Upper lobe of left lung (tissue), 6 donors: Measurements from ENCODE around the gene ZNF428. TPM values are rescaled to one million over a fixed set of nuclear protein-coding genes. Genes with fewer than 3 reads are reported as not detected.
"Not testable (repeated sequence)": the region's sequence is repeated elsewhere in the genome, so short reads cannot be mapped to it uniquely, and the experiment has no call there.

Experiments
- ATAC-seq, 2 donors: fragments of 200-7000 bp; cut with Tn5 transposase; one replicate each; pipeline ENCODE4 v1.9.1; 2022; ENCODE audit warnings: mild to moderate bottlenecking in 2 of 2, moderate library complexity in 2 of 2; ENCODE audit not compliant: low FRiP score in 2 of 2
- DNase-seq, 2 donors: peaks; one replicate each; pipeline ENCODE4 v3.0.0-alpha.2; 2019 to 2020
- H3K27ac ChIP-seq, 4 donors: fragments of 200-600 bp; sonication (generic); one replicate each; pipeline ENCODE4 v1.5.1; 2016 to 2019
- H3K27me3 ChIP-seq, 4 donors: fragments of 200-600 bp; sonication (generic); one replicate each; pipeline ENCODE4 v1.5.1; 2017 to 2019
- H3K36me3 ChIP-seq, 4 donors: fragments of 200-600 bp; sonication (generic); one replicate each; pipeline ENCODE4 v1.5.1; 2016 to 2019
- H3K4me1 ChIP-seq, 4 donors: fragments of 200-600 bp; sonication (generic); one replicate each; pipeline ENCODE4 v1.5.1; 2018 to 2019
- H3K4me3 ChIP-seq, 4 donors: fragments of 200-600 bp; sonication (generic); one replicate each; pipeline ENCODE4 v1.5.1; 2017 to 2019; ENCODE audit warnings: mild to moderate bottlenecking in 2 of 4, moderate library complexity in 1 of 4
- H3K9me3 ChIP-seq, 4 donors: fragments of 200-600 bp; sonication (generic); one replicate each; pipeline ENCODE4 v1.5.1; 2018 to 2019
- EP300 ChIP-seq, 4 donors: sonication (generic); formaldehyde crosslinking; IDR thresholded peaks; one replicate each; pipeline ENCODE4 v1.5.1; 2017; ENCODE audit warnings: antibody characterized with exemption in 4 of 4, control low read depth in 2 of 4
- POLR2A ChIP-seq, 4 donors: fragments of 450-650 bp; IDR thresholded peaks; one replicate each; pipeline ENCODE4 v1.5.1; 2016 to 2017; ENCODE audit warnings: antibody characterized with exemption in 4 of 4, mild to moderate bottlenecking in 2 of 4
- POLR2AphosphoS5 ChIP-seq, 2 donors: sonication (generic); formaldehyde crosslinking; IDR thresholded peaks; one replicate each; pipeline ENCODE4 v1.5.1; 2017; ENCODE audit warnings: antibody characterized with exemption in 2 of 2
- WGBS, 2 donors: methylation state at CpG; one replicate each; pipeline ENCODE4 v1.1.5; 2017 to 2018; 5-methylcytosine and 5-hydroxymethylcytosine counted together
- total RNA-seq, 6 donors: library from RNA; depleted of rRNA in 4 of 6; stranded (reverse); fragments of >200 nt in 4 of 6; gene quantifications; one replicate each; pipeline versions ENCODE4 v1.1.0 to v1.2.1, GENCODE V29; 2016 to 2021
- TF ChIP-seq, protein P1 (sequence below), 6 experiments: fragments of 450-650 bp in 4 of 6; fragments of 200-600 bp in 2 of 6; sonication (generic) in 2 of 6; IDR thresholded peaks; one replicate each; pipeline ENCODE4 v1.5.1; 2016 to 2019; ENCODE audit warnings: antibody characterized with exemption in 6 of 6
- donor health status: DM: no; HTN: no; CAD: no; lungs with moderate emphysema.
- donor health status: DM: no; HTN: yes; CAD: no; lungs with severe emphysema.

The ZNF428 gene
- total RNA-seq, 6 donors from 2014 or later: 10.5 to 37.0 (median 31.4) TPM

DNA sequence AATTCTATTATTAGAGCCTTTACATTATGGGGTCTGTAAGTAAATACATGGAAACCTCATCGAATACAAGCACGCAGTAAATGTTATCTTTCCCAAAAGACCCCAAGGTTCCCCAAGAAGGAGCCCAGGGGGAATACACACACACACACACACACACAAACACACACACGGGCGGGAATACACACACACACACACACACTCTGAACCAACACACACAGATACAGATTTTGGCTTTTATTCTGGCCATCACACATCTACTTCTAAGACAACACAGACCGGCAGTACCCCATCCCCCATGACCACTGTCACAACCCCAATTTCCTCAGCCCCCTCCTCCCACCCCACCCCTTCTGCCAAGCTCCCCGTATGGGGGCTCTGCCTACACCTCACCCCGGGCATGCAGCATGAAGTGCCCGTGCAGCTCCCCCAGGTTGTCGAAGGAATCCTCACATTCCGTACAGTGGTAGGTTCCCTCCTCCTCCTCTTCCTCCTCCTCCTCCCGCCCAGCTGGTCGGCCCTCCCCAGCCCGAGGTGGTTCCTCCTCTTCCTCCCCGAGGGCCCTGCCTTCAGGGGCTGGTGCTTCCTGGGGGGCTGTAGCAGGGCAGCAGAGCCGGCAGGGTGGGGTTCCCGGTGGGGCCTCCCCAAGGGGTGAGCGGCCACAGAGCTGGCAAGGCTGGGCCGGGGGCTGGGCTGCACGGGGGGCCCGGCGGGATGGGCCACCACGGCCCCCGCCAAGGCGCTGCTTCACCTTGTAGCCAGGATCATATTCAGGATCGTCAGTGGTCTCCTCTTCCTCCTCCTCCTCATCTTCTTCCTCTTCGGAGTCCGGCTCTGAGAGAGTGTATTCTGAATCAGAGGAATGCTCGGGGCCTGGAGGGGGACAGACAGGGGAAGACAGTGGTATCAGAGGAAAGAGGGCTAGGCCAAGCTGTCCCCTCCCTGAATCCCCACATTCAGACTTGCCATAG is 11.9 kb downstream of the ZNF428 start:
- no peak overlapping the region for H3K4me3 ChIP-seq
- TF ChIP-seq POLR2A (IDR thresholded peaks at IDR 0.05) (no peak), POLR2AphosphoS5 (IDR thresholded peaks at IDR 0.05) (no peak), EP300 (IDR thresholded peaks at IDR 0.05) (no peak)
- TF ChIP-seq, protein P1, sequence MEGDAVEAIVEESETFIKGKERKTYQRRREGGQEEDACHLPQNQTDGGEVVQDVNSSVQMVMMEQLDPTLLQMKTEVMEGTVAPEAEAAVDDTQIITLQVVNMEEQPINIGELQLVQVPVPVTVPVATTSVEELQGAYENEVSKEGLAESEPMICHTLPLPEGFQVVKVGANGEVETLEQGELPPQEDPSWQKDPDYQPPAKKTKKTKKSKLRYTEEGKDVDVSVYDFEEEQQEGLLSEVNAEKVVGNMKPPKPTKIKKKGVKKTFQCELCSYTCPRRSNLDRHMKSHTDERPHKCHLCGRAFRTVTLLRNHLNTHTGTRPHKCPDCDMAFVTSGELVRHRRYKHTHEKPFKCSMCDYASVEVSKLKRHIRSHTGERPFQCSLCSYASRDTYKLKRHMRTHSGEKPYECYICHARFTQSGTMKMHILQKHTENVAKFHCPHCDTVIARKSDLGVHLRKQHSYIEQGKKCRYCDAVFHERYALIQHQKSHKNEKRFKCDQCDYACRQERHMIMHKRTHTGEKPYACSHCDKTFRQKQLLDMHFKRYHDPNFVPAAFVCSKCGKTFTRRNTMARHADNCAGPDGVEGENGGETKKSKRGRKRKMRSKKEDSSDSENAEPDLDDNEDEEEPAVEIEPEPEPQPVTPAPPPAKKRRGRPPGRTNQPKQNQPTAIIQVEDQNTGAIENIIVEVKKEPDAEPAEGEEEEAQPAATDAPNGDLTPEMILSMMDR (IDR thresholded peaks at IDR 0.05): no peak
- no peak overlapping the region for H3K27ac ChIP-seq
- no peaks in the 10 kb centered on the region for H3K27me3 ChIP-seq
- WGBS, 2 donors: 67 to 69% methylated on average over 24 to 26 of the region's 28 CpGs
- no peaks in the 10 kb centered on the region for H3K4me1 ChIP-seq
- no peak for DNase-seq
- H3K36me3 ChIP-seq: peaks cover 2 to 29% (median 18%) of the 10 kb centered on the region in 4 donors
- H3K9me3 ChIP-seq: no peaks in the 10 kb centered on the region
- ATAC-seq: no peak

DNA sequence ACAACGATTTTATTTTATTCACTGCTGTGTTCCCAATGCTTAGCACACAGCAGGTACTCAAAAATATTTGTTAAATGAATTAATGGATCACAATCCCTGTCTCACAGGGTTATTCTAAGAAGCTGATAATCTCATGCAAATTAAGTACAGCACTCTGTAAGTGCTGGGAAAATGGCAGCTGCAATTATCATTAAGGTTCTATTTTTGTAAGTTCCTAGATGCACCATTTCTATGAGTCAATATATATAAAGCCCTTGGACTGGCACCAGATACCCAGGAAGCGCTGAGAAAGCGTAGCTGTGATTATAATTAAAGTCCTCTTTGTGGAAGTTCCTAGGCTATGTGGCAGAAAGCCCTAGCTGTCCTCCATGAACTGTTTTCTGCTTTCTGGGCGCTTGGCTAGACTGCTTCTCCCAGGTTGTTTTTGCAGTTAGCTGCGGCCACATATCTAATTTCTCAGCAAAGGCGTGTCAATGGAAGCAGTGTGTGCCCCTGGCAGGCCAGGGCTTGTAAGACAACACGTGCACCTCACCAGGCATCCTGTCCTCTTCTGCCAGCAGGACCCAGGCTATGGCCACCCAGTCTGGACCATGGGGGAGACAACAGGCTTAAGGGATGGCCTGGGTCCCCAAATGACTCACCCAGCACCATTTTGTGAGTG is 12.7 kb downstream of the ZNF428 start:
- no peak for DNase-seq
- Histone ChIP-seq H3K27ac (no peak overlapping the region), H3K27me3 (no peaks in the 10 kb centered on the region), H3K9me3 (no peaks in the 10 kb centered on the region), H3K36me3 (peaks cover 2 to 26% (median 13%) of the 10 kb centered on the region in 4 donors), H3K4me1 (no peaks in the 10 kb centered on the region), H3K4me3 (no peak overlapping the region)
- no peak for ATAC-seq
- WGBS, 2 donors: 87 to 93% methylated on average over 7 of the region's 7 CpGs
- TF ChIP-seq EP300 (IDR thresholded peaks at IDR 0.05): no peak

DNA sequence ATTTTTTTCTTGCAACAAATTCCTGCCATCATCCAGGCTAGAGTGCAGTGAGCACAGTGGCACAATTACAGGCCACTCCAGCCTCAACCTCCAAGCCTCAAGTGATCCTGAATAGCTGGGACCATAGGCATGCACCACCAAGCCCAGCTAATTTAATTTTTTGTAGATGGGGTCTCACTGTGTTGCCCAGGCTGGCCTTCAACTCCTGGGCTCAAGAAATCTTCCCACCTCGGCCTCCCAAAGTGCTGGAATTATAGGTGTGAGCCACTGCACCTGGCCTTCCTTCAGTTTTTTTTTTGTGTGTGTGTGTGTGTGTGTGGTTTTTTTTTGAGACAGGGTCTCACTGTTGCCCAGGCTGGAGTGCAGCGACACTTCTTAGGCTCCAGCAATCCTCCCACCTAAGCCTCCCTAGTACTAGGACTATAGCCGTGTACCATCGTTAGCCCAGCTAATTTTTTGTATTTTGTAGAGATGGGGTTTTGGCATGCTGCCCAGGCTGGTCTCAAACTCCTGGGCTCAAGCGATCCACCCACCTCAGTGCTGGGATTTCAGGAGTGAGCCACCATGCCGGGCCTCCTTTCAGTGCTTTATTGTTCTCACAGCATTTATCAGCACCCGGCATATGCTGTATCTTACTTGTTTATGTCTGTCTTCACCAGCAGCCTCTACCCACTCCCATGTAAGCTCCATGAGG is 13.4 kb downstream of the ZNF428 start:
- no peaks in the 10 kb centered on the region for H3K4me1 ChIP-seq
- H3K9me3 ChIP-seq: no peaks in the 10 kb centered on the region
- ATAC-seq: no peak
- TF ChIP-seq POLR2A (IDR thresholded peaks at IDR 0.05) (no peak), POLR2AphosphoS5 (IDR thresholded peaks at IDR 0.05) (no peak), EP300 (IDR thresholded peaks at IDR 0.05) (no peak)
- TF ChIP-seq, protein P1 (IDR thresholded peaks at IDR 0.05): no peak
- H3K4me3 ChIP-seq: no peak overlapping the region
- WGBS, 2 donors: 77 to 88% methylated on average over 7 of the region's 7 CpGs
- H3K36me3 ChIP-seq: peaks cover 0 to 26% (median 14%) of the 10 kb centered on the region in 4 donors
- H3K27ac ChIP-seq: no peak overlapping the region
- H3K27me3 ChIP-seq: no peaks in the 10 kb centered on the region
- no peak for DNase-seq

DNA sequence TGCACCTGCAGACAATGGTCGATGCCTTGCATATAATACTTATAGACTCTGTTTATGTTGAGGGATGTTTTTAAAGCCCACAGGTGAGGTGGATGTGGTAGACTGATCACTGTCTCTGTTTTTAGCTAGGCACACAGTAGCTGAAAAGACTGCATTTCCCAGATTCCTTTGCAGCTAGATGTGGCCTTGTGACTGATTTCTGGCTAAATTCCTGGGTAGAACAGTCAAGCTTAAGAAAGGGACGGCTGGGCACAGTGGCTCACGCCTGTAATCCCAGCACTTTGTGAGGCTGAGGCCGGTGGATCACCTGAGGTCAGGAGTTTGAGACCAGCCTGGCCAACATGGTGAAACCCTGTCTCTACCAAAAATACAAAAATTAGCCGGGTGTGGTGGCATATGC is 19.1 kb downstream of the ZNF428 start:
- H3K4me3 ChIP-seq, ATAC-seq, H3K9me3 ChIP-seq, H3K27me3 ChIP-seq, DNase-seq, H3K27ac ChIP-seq: not testable (repeated sequence)
- 91 to 96% methylated on average over 5 of the region's 5 CpGs for WGBS, 2 donors
- H3K36me3 ChIP-seq: peaks cover 5 to 34% (median 15%) of the 10 kb centered on the region in 4 donors
- H3K4me1 ChIP-seq: peaks cover 14 to 22% (median 18%) of the 10 kb centered on the region in 4 donors

DNA sequence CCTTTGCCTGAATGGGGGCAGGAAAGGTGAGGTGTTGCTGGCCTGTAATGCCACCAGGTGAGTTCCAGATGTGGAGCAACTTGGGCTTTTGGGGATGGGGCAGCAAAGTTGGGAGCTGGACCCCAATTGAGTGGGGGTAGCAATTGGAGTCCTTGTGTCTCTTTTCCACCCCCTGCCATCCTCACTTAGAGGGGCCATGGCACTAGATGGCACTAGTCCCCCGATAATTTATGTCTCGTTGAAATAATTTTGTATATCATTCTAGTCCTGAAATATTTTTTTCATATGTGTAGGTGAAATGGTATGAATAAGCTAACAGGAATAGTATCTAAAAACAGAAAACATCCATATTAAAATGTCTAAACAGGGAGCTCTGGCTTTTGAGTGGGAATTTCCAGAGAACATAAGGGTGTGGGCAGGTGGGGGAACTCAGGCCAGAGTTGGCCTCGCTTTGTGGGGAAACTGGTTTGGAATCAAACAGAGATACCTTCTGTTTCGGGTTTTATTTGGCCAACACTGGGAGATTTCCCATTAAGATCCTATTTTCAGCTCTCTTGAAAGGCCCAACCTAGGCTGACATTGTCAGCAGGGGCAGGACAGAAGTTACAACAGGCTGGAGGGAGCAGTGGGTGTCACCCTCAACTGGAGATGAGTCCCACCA is 19.7 kb downstream of the ZNF428 start:
- TF ChIP-seq POLR2AphosphoS5 (IDR thresholded peaks at IDR 0.05): no peak
- TF ChIP-seq POLR2A (IDR thresholded peaks at IDR 0.05): no peak
- TF ChIP-seq EP300 (IDR thresholded peaks at IDR 0.05): no peak
- TF ChIP-seq, protein P1 (IDR thresholded peaks at IDR 0.05): no peak
- Histone ChIP-seq H3K4me1 (peaks cover 15 to 28% (median 23%) of the 10 kb centered on the region in 4 donors), H3K36me3 (peaks cover 5 to 34% (median 15%) of the 10 kb centered on the region in 4 donors), H3K27ac (no peak overlapping the region), H3K4me3 (no peak overlapping the region), H3K27me3 (no peaks in the 10 kb centered on the region), H3K9me3 (no peaks in the 10 kb centered on the region)
- ATAC-seq (no peak), DNase-seq (no peak)
- 74 to 80% methylated on average over 4 of the region's 4 CpGs for WGBS, 2 donors
